SK-N-SH treated with all-trans-retinoic acid at 6 μM for 48 hours (cell line): Measurements from ENCODE around the gene DNAH11.

Experiments
- ARNTL ChIP-seq: fragments of 450-650 bp; formaldehyde crosslinking; IDR thresholded peaks from 2 replicates; pipeline ENCODE4 v1.5.0; 2020; ENCODE audit warnings: low read depth, mild to moderate bottlenecking, moderate library complexity, borderline replicate concordance
- CSDC2 ChIP-seq: fragments of 250-450 bp; sonication (Bioruptor Pico); IDR thresholded peaks from 2 replicates; pipeline ENCODE4 v1.5.0; 2020; ENCODE audit warnings: mild to moderate bottlenecking, moderate library complexity
- ESRRG ChIP-seq: fragments of 250-450 bp; sonication (Bioruptor Pico); IDR thresholded peaks from 2 replicates; pipeline ENCODE4 v1.6.1; 2021; ENCODE audit warnings: mild to moderate bottlenecking
- GLIS3 ChIP-seq: fragments of 250-450 bp; sonication (Bioruptor Pico); IDR thresholded peaks from 2 replicates; pipeline ENCODE4 v1.5.0; 2020; ENCODE audit warnings: mild to moderate bottlenecking, moderate library complexity
- OSR1 ChIP-seq: fragments of 250-450 bp; sonication (Bioruptor Pico); IDR thresholded peaks from 2 replicates; pipeline ENCODE4 v1.8.0; 2022; ENCODE audit warnings: moderate library complexity, mild to moderate bottlenecking, inconsistent platforms
- RARB ChIP-seq: fragments of 250-450 bp; sonication (Bioruptor Pico); IDR thresholded peaks from 2 replicates; pipeline ENCODE4 v1.8.0; 2021; ENCODE audit warnings: mild to moderate bottlenecking, moderate library complexity
- TOX ChIP-seq: fragments of 250-450 bp; sonication (Bioruptor Pico); IDR thresholded peaks from 2 replicates; pipeline ENCODE4 v1.8.0; 2021; ENCODE audit warnings: mild to moderate bottlenecking, moderate library complexity, borderline replicate concordance
- TSHZ2 ChIP-seq: fragments of 250-450 bp; sonication (Bioruptor Pico); IDR thresholded peaks from 2 replicates; pipeline ENCODE4 v1.5.0; 2020; ENCODE audit warnings: mild to moderate bottlenecking, moderate library complexity
- ZC3H10 ChIP-seq: fragments of 250-450 bp; sonication (Bioruptor Pico); IDR thresholded peaks from 2 replicates; pipeline ENCODE4 v1.5.1; 2021; ENCODE audit warnings: mild to moderate bottlenecking, moderate library complexity
- ZFP30 ChIP-seq: fragments of 450-650 bp; formaldehyde crosslinking; IDR thresholded peaks from 2 replicates; pipeline ENCODE4 v1.5.0; 2022; ENCODE audit warnings: mild to moderate bottlenecking, moderate library complexity
- ZNF565 ChIP-seq: fragments of 450-650 bp; formaldehyde crosslinking; conservative IDR thresholded peaks from 2 replicates; pipeline ENCODE4 v1.5.0; 2020; ENCODE audit warnings: low read depth, mild to moderate bottlenecking, moderate library complexity
- ZNF8 ChIP-seq: fragments of 450-650 bp; formaldehyde crosslinking; IDR thresholded peaks from 2 replicates; pipeline ENCODE4 v1.5.0; 2020; ENCODE audit warnings: mild to moderate bottlenecking, moderate library complexity
- TF ChIP-seq, protein P1 (sequence below): fragments of 250-450 bp; sonication (Bioruptor Pico); IDR thresholded peaks from 2 replicates; pipeline ENCODE4 v1.5.1; 2020; ENCODE audit warnings: low read depth, mild to moderate bottlenecking, moderate library complexity

GRCh38 chr7:21731977-21732376 is 189.1 kb downstream of the DNAH11 start:
- TF ChIP-seq ZC3H10 (no peak), RARB (CRISPR knock-in tag) (no peak), GLIS3 (CRISPR knock-in tag) (no peak), ZNF565 (CRISPR knock-in tag) (no peak), ZFP30 (no peak), CSDC2 (CRISPR knock-in tag) (no peak), TOX (CRISPR knock-in tag) (no peak), TSHZ2 (CRISPR knock-in tag) (no peak), ARNTL (CRISPR knock-in tag) (no peak), ESRRG (no peak), ZNF8 (CRISPR knock-in tag) (no peak), OSR1 (CRISPR knock-in tag) (no peak)
- TF ChIP-seq, protein P1, sequence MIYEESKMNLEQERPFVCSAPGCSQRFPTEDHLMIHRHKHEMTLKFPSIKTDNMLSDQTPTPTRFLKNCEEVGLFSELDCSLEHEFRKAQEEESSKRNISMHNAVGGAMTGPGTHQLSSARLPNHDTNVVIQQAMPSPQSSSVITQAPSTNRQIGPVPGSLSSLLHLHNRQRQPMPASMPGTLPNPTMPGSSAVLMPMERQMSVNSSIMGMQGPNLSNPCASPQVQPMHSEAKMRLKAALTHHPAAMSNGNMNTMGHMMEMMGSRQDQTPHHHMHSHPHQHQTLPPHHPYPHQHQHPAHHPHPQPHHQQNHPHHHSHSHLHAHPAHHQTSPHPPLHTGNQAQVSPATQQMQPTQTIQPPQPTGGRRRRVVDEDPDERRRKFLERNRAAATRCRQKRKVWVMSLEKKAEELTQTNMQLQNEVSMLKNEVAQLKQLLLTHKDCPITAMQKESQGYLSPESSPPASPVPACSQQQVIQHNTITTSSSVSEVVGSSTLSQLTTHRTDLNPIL (CRISPR knock-in tag) = no peak
